NCI-H1694 treated with DMSO at 0.1 percent for 48 hours (cell line): ENCODE measurements around the gene STAP2.
A peak's percentile ranks its signal among the peaks of the same experiment; 100 is the strongest.
"Not testable (repeated sequence)": the region's sequence is repeated elsewhere in the genome, so short reads cannot be mapped to it uniquely, and the experiment has no call there.

Experiments used
- DNase-seq: peaks from one replicate; lab custom pipeline; 2025; lab: John Stamatoyannopoulos, UW

The STAP2 gene

GRCh38 chr19:4298810-4299550, 39.6 kb downstream of the STAP2 start:
- DNase-seq, result no peak

GRCh38 chr19:4297901-4298809, 40.5 kb downstream of the STAP2 start:
- DNase-seq, result no peak

- DNase-seq, result peak; percentile 94
Observed at GRCh38 chr19:4295972-4296771, 42.5 kb downstream of the STAP2 start.

- DNase-seq, result no peak
Observed at GRCh38 chr19:4294389-4294788, 44.2 kb downstream of the STAP2 start.

- DNase-seq, result no peak
Observed at GRCh38 chr19:4292515-4292914, 46.1 kb downstream of the STAP2 start.

- DNase-seq, result no peak
Observed at GRCh38 chr19:4291184-4291732, 47.4 kb downstream of the STAP2 start.

- no peak for DNase-seq
Observed at GRCh38 chr19:4288091-4288777, 50.4 kb downstream of the STAP2 start.

GRCh38 chr19:4286141-4286540, 52.5 kb downstream of the STAP2 start:
- not testable (repeated sequence) for DNase-seq

- DNase-seq, result no peak
Observed at GRCh38 chr19:4284974-4285373, 53.7 kb downstream of the STAP2 start.

GRCh38 chr19:4284176-4284958, 54.3 kb downstream of the STAP2 start:
- no peak for DNase-seq

- no peak for DNase-seq
Observed at GRCh38 chr19:4279530-4280422, 58.9 kb downstream of the STAP2 start.

- DNase-seq, result no peak
Observed at GRCh38 chr19:4279267-4279529, 59.4 kb downstream of the STAP2 start.

- DNase-seq, result peak; percentile 44
Observed at GRCh38 chr19:4278419-4279266, 60.0 kb downstream of the STAP2 start, which contains the start of gene SHD. SHD (plus strand) TSS chr19:4279266; CDS start chr19:4280064, 798 bp downstream.

GRCh38 chr19:4278010-4278409, 60.6 kb downstream of the STAP2 start:
- DNase-seq, result no peak

- no peak for DNase-seq
Observed at GRCh38 chr19:4277191-4277696, 61.4 kb downstream of the STAP2 start.

GRCh38 chr19:4274321-4274686, 64.3 kb downstream of the STAP2 start:
- DNase-seq, result not testable (repeated sequence)
